ENCODE results near the gene GRHL3.

Gene GRHL3

DNA sequence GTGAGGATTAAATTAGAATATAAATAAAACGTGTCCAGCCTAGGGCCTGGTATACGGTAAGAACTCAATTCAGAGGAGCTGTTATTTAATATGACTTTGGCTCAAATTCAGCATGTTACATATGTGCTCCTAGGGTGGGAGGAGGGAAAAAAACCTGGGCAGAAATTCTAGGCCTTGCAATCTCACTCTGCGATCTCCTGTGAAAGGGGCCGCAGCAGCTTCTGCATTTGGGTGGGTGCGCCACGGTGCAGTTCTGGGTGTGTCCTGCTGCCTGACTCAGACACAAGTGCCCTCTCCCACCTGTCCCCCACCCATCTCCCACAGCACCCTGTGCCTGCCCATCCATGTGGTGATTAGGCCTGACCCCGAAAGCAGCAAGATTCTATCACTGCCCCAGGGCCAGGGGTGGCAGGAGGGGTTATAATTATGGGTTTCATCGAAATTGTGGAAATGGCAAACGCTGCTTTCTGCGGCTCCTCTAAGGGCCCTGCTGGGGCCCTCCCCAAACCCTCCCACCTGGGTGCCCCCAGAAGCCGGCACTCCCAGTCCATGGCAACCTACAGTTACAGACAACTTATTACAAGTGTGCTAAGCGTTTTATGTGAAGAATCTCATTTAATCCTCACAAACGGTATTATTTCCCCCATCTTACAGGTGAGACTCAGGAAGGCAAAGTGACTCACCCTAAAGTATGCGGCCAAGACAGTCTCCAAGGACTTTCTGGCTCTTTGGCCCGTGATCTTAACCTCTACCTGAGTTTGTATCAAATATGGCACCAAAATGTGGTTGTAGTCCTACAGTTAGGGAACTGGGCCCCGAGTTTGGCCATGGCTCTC, 25.5 kb upstream of the GRHL3 start:
- DNase-seq (ENCODE audit: low read depth in 2 of 2): no peak

DNA sequence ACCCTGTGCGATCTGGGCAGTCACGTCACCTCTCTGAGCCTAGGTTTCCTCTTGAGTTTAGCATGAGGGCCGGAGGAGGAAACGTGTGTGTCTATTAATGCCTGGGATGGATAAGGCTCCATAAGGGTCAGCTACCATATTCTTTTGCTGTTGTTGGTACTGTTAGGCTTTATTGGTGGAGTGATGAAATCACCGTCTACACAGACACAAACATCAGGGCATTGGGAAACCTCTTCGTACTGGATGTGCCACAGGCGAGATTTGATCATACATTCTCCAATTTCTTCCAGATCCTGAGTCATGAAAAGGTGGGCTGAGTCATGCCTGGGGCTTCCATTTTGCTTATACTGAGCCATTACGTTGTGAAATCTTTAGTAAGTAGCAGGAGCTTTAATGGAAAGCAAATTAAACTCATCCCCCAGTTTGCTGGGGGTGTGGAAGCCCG, 24.9 kb upstream of the GRHL3 start:
- DNase-seq (ENCODE audit: low read depth in 2 of 2): no peak

DNA sequence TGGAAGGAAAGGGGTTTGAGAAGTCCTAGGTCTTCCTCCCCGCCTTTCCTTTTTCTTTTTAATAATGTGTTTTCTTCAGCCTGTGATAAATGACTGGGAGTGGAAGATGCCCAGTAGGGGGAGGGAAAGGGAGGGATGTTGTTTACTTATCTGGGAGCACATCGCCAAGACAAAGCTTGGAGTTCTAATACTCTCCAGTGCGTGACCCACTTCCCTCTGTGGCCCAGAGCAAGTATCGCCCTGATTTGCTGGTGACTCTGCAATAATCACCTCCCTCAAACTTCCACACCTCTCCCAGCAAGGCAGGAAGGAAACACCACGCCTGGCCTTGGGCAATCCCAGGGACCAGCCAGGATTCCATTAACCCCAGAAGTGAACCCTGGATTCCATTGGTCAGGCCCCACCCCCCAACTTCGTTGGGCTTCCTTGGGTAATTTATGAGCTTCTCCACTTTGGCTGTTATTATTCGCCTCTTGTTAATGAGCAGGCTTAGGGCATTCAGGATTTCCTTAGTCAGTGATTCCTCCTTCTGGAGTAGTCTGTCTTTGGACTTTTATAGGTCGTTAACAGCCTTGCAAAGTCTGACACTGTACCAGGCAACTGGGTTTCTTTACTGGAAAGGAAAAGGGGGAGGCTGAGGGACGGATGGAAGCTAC, 24.3 kb upstream of the GRHL3 start:
- no peak for DNase-seq (ENCODE audit: low read depth in 2 of 2)

DNA sequence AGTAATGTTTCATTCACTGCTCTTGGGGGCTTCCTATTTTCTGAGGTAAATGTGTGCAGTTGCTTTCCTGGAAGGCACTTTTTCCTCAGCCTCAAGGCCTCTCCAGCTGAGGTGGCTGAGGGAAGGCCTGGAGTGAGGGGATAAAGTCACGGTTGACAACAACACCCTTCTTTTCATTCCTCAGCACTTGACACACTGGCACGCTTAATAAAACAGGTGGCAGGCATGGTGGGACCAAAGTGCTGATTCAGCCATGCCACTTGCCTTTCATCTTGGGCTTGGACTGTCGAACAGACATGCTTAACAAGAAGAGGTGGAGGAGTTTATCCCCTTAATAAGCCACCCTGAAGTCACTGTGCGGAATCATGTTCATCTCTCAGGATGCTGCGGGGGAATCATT, 23.6 kb upstream of the GRHL3 start:
- no peak for DNase-seq (ENCODE audit: low read depth in 2 of 2)

DNA sequence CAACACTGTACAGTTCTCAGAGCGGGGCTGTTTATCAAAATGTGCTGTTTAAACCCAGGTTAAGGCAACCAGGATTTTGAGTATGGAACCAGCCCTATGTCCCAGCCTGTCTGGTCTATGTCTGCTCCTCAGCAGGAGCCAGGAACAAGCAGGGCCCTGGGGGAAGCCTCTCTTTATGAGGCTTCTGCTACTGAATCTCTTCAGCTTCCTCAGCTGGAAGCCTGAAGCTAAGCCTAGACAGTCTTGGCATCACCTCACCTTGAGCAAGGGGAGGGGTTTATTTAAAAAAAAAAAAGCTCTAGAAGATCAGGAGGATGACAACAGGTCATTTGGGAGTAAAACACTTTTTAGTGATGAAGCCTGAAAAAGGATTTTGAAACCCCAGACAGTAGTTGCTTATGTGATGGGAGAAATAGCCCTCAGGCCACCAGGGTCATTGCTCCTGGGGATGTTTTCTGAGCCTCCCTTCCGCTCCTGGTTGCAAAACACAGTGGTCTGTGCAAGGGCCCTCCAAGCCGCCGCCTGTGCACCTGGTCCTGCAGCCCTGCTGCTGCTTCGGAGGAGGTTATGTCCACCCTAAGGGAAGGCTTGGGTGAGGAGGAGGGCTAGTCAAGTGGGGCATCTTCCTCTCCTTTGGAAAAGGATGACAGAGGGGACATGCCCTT, 21.8 kb upstream of the GRHL3 start:
- no peak for DNase-seq (ENCODE audit: low read depth in 2 of 2)

DNA sequence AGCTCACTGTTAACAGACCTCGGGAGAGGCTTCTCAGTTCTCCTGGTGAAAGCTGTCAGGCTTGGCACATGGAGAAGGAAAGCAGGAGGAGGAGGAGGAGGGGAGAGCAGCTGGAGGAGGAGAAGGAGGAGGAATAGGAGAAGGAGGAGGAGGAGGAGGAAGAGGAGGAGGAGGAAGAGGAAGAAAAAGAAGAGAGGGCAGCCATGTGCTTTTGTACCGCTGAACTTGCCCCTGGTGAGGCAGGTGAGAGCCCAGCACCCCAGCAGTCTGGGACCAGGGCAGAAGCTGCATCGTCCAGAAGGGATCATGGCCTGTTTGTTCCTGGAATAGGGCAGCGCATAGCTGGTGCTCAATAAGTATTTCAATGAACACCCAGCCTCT, 21.3 kb upstream of the GRHL3 start:
- DNase-seq (ENCODE audit: low read depth in 2 of 2): no peak

DNA sequence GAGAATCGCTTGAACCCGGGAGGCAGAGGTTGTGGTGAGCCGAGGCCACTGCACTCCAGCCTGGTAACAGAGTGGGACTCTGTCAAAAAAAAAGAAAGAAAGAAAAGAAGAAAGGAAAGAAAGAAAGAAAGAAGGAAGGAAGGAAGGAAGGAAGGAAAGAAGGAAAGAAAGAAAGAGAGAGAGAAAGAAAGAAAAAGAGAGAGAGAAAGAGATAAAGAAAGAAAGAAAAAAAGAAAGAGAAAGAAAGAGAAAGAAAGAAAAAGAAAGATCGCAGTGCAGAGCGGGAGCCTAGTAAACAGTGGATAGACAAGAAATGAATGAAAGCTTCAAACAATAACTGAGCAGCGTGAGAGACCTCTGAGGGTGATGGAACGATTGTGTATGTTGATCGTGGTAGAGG, 20.6 kb upstream of the GRHL3 start:
- no peak for DNase-seq (ENCODE audit: low read depth in 2 of 2)

DNA sequence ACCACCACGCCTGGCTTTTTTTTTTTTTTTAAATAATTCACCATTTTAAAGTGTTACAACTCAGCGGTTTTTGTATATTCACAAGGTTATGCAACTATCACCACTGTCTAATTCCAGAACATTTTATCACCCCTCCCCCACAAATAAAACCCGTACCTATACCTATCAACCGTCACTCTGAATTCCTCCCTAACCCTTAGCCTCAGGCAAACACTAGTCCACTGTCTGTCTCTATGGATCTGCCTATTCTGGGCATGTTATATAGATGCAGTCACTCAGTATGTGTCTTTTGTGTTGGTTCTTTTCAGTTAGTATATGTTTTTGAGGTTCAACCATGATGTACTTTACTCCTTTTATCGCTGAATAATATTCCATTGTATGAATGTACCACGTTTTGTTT, 19.3 kb upstream of the GRHL3 start:
- DNase-seq (ENCODE audit: low read depth in 2 of 2): no peak

DNA sequence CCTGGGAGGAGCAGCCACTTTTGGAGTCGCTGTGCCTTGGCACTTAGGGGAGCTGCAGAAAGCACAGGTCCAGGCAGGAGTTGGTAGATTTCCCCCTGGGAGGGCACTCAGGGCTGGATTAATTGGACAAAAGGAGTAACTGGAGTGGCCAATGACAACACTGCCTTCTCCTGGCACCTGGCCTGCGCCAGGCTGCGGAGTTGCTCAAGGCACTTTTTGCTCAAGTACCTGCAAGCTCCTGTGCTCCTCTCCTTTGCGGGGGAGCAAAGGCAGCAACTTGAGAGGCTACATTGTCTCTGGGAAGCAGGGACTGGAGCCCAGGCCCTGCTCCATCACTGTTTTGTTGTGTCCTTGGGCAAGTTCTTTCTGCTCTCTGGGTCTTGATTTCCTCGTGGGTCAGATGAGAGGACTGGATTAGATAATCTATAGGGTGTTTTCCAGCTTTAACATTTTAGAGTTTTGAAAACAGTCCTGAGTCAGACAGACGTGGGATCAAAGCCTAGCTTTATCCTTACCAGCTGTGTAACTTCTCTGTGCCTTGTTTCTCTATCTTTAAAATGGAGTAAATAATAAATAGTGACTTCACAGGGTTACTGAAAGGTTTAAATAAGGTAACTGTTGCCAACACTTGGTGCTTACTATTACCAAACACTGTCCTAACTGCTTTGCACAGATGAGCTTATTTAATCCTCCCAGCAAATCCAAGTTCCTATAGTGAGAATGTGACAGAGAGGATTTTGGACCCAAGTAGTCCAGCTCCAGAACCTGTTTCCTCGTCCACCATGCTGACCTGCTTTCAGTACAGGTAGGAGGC, 18.0 kb upstream of the GRHL3 start:
- no peak for DNase-seq (ENCODE audit: low read depth in 2 of 2)

DNA sequence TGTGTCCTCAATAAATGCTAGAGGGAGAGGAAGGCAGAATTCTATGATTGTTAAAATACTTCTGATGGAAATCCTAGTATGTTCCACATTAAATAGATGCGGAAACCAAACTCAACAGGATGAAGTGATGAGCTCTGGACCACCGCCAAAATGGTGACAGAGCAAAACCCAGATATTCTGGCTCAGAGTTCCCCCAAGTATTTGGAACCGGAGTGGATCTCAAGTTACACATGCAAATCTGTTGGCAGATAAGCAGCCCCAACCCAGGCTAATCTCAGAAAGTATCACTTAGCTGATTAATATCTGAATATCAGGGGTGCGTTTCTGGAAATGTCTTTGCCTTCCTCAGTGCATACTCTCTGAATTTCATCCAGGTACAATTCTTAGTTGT, 17.4 kb upstream of the GRHL3 start:
- no peak for DNase-seq (ENCODE audit: low read depth in 2 of 2)

DNA sequence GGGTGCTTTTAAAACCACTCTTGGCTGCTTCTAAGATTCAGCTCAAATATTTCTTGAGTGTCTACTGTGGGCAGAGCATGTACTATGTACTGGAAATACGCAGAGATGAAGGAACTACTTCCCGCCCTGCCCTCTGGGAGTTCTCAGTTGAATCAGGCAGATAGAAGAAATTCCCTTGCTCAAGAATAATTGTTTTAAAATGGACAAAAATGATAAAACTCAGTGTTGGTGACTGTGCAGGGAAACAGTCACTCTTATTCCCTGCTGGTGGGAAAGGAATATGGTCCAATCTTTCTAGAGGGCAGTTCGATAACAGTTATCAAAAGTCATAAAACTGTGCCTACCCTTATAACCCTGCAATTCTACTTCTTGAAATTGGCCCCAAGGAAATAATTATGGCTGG, 16.9 kb upstream of the GRHL3 start:
- DNase-seq (ENCODE audit: low read depth in 2 of 2): no peak

DNA sequence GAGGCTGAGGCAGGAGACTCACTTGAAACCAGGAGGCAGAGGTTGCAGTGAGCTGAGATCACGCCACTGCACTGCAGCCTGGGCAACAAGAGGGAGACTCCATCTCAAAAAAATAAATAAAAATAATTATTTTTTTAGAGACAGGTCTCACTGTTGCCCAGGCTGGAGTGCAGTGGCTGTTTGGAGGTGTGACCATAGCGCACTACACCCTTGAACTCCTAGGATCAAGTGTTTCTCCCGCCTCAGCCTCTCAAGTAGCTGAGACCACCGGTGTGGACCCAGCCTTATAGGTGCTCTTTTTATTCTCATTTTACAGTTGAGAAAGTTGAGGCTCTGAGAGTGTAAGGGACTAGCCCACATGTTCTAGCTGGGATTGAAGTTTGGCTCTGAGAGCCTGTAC, 15.6 kb upstream of the GRHL3 start:
- no peak for DNase-seq (ENCODE audit: low read depth in 2 of 2)

DNA sequence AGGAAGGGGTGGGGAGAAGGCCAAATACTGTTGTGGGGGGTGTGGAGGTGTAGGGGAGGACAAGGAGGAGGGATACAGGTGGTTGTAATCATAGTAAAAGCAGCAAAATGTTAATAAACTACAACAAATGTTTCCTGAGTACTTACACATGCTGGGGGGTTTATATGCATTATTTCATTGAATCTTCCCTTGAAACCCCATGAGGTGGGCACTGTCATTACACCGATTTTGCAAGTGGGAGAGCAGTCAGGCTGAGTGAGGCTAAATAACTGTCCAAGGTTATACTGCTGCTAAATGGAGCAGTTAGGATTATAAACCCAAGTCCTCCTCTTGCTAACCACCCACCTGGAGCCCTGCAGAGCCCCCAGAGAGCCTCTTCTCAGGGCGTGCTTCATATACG, 14.4 kb upstream of the GRHL3 start:
- no peak for DNase-seq (ENCODE audit: low read depth in 2 of 2)

DNA sequence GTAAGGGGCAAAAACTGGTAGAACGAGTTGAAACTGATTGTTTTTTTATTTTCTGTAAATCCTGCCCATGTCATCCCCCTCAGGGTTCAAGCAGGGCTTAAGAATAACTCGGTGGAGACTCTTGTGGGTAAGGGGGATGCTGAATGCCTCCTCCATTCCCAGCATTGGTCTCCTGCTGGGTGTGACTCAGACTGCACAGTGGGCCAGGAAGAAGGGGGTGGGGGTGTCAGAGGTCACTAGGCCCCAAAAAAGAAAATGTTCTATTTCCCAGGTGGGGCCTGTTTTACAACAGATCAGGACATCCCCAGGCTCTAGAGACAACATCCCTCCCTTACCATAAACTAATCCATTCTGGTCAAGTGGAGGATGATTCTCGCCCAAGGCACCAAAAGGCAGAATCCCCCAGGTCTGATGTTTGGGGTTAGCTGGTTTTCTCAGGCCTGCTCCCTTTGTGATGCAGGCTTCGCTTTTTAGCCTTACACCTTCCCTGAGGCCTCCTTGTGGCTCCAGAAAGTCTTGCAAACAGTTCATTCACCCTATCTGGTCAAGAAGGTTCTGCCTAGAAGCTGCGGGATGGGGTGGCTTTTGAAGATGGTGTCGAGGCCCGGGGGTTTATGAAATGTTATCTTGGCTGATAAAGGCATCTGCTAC, 10.7 kb upstream of the GRHL3 start:
- DNase-seq (ENCODE audit: low read depth in 2 of 2): no peak

DNA sequence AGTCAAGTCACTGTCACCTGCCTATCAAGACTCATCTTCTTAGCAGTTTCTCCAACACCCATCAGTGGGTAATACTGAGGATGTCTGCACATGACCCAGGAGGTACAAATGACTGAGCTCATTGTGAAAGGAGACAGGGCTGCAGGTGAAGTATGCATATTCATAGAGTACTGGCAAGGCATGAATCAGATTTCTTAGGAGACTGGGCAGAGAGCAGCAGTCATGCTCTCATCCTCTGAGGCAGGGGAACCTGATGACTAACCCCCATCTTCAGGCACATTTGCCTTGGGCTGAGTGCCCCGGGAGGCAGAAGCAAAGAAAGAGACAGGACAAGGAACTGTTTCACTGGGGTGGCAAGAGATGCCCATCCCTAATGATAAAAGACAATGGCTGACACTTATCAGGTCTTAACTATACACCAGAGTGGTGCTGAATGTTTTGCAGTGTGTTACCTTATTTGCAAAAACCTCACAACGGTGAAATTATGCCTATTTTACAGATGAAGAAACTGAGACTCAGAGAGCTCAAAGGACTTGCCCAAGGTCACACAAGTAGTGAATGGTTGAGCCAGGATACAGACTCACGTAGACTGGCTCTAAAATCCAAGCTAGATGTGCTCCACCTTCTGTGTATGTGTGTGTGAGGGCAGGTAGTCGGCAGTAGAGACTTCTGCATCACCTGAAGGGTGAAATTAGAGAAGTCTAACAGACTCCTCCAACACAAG, 9.2 kb upstream of the GRHL3 start:
- no peak for DNase-seq (ENCODE audit: low read depth in 2 of 2)

DNA sequence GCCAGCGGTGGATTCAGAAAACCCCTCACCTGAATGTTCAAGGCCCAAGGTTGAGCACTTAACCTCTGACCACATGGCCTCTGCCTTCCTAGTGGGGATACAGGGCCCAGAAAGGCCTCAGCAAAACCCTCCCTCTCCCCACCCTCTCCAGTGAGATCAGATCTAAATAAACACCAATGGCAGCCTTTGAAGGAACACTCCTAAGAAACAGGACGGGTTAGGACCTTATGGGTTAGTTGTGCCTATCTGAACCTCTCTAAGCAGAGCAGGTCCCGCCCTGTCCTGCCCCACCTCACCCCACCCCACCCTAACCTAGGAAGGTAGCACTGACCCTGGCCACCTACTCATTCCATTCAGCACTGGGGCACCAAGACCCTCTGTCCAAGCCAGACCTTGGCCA, 7.9 kb upstream of the GRHL3 start:
- no peak for DNase-seq (ENCODE audit: low read depth in 2 of 2)

DNA sequence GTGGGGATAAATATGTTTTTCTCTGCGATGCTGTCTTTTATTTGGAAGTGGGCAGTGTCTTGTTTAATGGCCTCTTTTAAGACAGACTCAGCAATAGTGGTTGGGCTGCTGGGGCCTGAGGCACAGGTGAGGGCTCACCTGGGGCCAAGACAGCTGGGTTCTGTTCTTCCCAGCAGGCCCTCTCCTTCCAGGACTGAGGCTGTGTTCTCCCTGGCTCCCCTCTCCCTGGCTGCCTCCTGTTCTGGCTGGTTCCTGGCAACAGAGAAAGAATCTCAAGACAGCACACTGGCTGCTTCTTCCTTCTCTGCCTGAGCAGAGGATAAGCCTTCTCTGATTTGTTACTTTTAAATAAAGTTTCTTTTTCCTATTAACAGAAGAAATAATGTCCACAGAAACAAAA, 7.4 kb upstream of the GRHL3 start:
- no peak for DNase-seq (ENCODE audit: low read depth in 2 of 2)

DNA sequence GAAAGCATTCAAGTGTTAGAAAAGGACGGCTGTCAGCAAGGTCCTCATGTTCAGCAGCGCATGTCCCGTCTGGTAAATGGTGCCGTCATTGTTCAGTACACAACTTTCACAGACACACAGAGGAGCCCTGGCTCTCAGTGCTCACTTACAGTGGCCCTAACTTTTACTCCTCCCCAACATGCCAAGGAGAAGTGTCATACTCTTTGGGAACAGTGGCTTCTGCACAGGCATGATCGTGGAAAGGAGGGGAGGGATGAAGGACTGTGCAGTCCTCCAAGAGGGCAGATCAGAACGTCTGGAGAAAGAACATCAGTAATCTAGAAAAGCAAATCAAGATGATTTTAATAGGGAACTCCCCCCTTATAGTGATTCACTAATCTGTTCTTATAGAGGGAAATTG, 3.8 kb upstream of the GRHL3 start:
- no peak for DNase-seq (ENCODE audit: low read depth in 2 of 2)

DNA sequence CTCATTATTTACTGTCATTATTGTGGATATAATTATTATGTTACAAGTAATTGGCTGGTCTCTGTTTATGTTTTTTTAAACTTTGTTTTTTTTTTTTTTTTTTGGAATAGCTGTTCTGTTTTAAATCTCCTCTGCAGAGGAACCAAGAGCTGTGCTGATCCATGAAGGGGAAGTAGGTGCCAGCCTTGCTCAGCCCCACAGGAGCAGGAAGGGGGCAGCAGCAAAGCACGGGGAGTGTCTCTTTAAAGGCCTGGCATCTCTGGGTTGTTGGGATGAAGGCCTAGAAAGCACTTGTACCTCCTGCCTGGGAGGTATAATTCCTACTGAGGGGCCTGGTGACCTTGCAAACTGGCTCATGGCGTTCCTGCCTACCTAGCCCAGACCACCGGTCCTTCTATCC, 2.5 kb upstream of the GRHL3 start:
- no peak for DNase-seq (ENCODE audit: low read depth in 2 of 2)

DNA sequence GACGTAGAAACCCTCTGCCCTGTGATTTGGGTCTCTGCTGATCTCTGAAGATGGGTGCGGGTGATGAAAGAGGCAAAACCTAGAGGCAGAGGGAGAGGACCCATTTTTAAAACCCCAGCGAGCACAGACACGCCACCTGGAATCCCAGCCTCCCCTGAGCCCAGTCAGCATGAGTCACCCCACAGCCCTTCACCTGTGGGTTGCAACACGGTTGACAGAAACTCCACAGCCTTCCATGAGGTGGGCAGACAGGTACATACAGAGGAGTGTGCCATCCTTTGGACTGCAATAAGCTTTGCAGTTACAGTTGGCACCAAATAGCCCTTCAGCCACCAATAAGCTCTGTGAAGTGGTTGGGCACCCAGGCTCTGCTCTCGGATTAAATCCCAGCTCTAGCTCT, 2.1 kb upstream of the GRHL3 start:
- DNase-seq (ENCODE audit: low read depth in 2 of 2): no peak

All from activated CD4-positive, alpha-beta T cell treated with anti-CD3 and anti-CD28 coated beads for 24 hours (primary cell).